PC-9 (cell line): ENCODE results near the gene MSANTD1.

Experiments used
- CTCF ChIP-seq: fragments of 200-600 bp; sonication (generic); conservative IDR thresholded peaks from 2 replicates; pipeline ENCODE4 v1.6.1; 2017; ENCODE audit warnings: mixed run types, antibody characterized with exemption, mild to moderate bottlenecking, moderate library complexity
- EZH2 ChIP-seq: fragments of 200-600 bp; sonication (generic); IDR thresholded peaks from 2 replicates; pipeline ENCODE4 v1.8.0; 2017; ENCODE audit warnings: antibody characterized with exemption, low read depth

GRCh38 chr4:3232001-3232400, 17.0 kb upstream of the MSANTD1 start:
- TF ChIP-seq CTCF (no peak), EZH2 (no peak)
